Heart left ventricle (tissue), 16 donors: ENCODE results near the gene OSBPL7. TPM values are rescaled to one million over a fixed set of nuclear protein-coding genes. Genes with fewer than 3 reads are reported as not detected.

ENCODE experiments used
- ATAC-seq, 4 donors: fragments of 200-7000 bp; cut with Tn5 transposase; one replicate each; pipeline ENCODE4 v1.9.1; 2020 to 2022; ENCODE audit warnings: moderate library complexity in 4 of 4, mild to moderate bottlenecking in 3 of 4, moderate number of reproducible peaks in 1 of 4
- DNase-seq, 5 donors: peaks; one replicate each; pipeline ENCODE4 v3.0.0-alpha.2; 2020
- H3K27ac ChIP-seq, 12 donors: fragments of 200-600 bp; sonication (generic) in 4 of 12; one replicate each; pipeline versions ENCODE4 v1.5.0 to v1.8.0; 2016 to 2022; ENCODE audit warnings: mild to moderate bottlenecking in 2 of 12
- H3K27me3 ChIP-seq, 9 donors: fragments of 200-600 bp; sonication (generic) in 2 of 9; one replicate each; pipeline versions ENCODE4 v1.5.1 to v1.8.0; 2016 to 2022; ENCODE audit warnings: mild to moderate bottlenecking in 3 of 9
- H3K36me3 ChIP-seq, 9 donors: fragments of 200-600 bp; sonication (generic) in 2 of 9; one replicate each; pipeline versions ENCODE4 v1.5.0 to v1.8.0; 2018 to 2022; ENCODE audit warnings: mild to moderate bottlenecking in 2 of 9
- H3K4me1 ChIP-seq, 12 donors: fragments of 200-600 bp; sonication (generic) in 4 of 12; one replicate each; pipeline versions ENCODE4 v1.5.0 to v1.8.0; 2016 to 2022; ENCODE audit warnings: mild to moderate bottlenecking in 3 of 12
- H3K4me3 ChIP-seq, 12 donors: fragments of 200-600 bp; sonication (generic) in 4 of 12; one replicate each; pipeline versions ENCODE4 v1.5.0 to v1.8.0; 2017 to 2022; ENCODE audit warnings: mild to moderate bottlenecking in 9 of 12, moderate library complexity in 4 of 12
- H3K9me3 ChIP-seq, 12 donors: fragments of 200-600 bp; sonication (generic) in 4 of 12; one replicate each; pipeline versions ENCODE4 v1.5.0 to v1.8.0; 2016 to 2022; ENCODE audit warnings: mild to moderate bottlenecking in 1 of 12
- CTCF ChIP-seq, 12 donors: fragments of 200-600 bp; sonication (generic) in 4 of 12; IDR thresholded peaks; one replicate each; pipeline versions ENCODE4 v1.5.0 to v1.8.0; 2018 to 2022; ENCODE audit warnings: antibody characterized with exemption in 12 of 12, mild to moderate bottlenecking in 5 of 12
- POLR2A ChIP-seq, 2 donors: fragments of 450-650 bp; IDR thresholded peaks; one replicate each; pipeline ENCODE4 v1.6.1; 2017; ENCODE audit warnings: antibody characterized with exemption in 2 of 2, mild to moderate bottlenecking in 2 of 2, moderate library complexity in 2 of 2
- WGBS, 4 donors: extraction: QIAGEN DNeasy Blood & Tissue Kit in 2 of 4; methylation state at CpG; one replicate each; pipeline versions ENCODE4 v1.1.5 to v1.1.7; 2013 to 2018; 5-methylcytosine and 5-hydroxymethylcytosine counted together
- intact Hi-C, 10 donors: fragments of 100-400 bp; cut with DNase I; formaldehyde crosslinking; loops; one replicate each; pipeline versions ENCODE4 v1.11.1 to v1.14.2; 2022
- polyA plus RNA-seq, 2 donors: library from polyadenylated mRNA; stranded (reverse); fragments of 200-250 nt; gene quantifications; one replicate each; pipeline ENCODE4 v1.2.3, GENCODE V29; 2013
- total RNA-seq, 9 donors: library from RNA; depleted of rRNA in 2 of 9; stranded (reverse); fragments of >200 nt in 2 of 9; fragmentation: NEBNext Ultra II Directional in 3 of 9; extraction: Animal tissue kit (Norgen Biotek cat#: 25700) in 3 of 9; gene quantifications; one replicate each; pipeline versions ENCODE4 v1.1.0 to v1.2.4, GENCODE V29; 2016 to 2023
- donor health status: ischemic (EF 13 %, LVEDD 7.1; RV severe dilation, severe dysfunction).
- donor health status: healthy with polysubstance abuse.
- donor health status: DM: no; HTN: yes; CAD: no.
- donor health status: DM: no; HTN: no; CAD: no.
- donor health status: ischemic (EF 25% LVEDD 6.9; RV normal size, moderate dysfunction).
- donor health status: ischemic (EF 25% LVEDD 5.7; RV mildly dilated, moderate dysfunction).
- donor health status: healthy.
- donor health status: DM: yes; HTN: yes; CAD: no.
- donor health status: ischemic (EF 35%, LVEDD 5.7; RV mildly dilated, moderate dysfunction).
- donor health status: nonischemic (EF 11% LVEDD 7.7; RV severe dilation, severe dysfunction).
- donor health status: DM: yes; HTN: yes; CAD: no.
- donor health status: PGD.
- donor health status: ischemic (EF 29% LVEDD 5.4; RV normal size, mild dysfunction).
- donor health status: nonischemic (EF 23%, LVEDD 6.1; RV moderate dilation, normal function).

Gene OSBPL7
- total and polyA plus RNA-seq, 11 donors, result 1.5 to 7.4 (median 5.2) TPM

GRCh38 chr17:47813077-47813476 lies 8.5 kb downstream of the OSBPL7 start:
- TF ChIP-seq CTCF (IDR thresholded peaks at IDR 0.05) (no peak), POLR2A (IDR thresholded peaks at IDR 0.05) (no peak)
- intact Hi-C loops, result no loop called here
- H3K9me3 ChIP-seq, result no peaks in the 10 kb centered on the region
- no peaks in the 10 kb centered on the region for H3K27me3 ChIP-seq
- DNase-seq (peak in 2 of 5 donors; percentile 3 to 21), ATAC-seq (no peak)
- no peak overlapping the region for H3K4me3 ChIP-seq
- H3K27ac ChIP-seq, result no peak overlapping the region
- WGBS, 4 donors, result 92 to 96% (median 95%) methylated on average over 14 of the region's 14 CpGs
- peaks cover 0 to 4% (median 0%) of the 10 kb centered on the region in 12 donors for H3K4me1 ChIP-seq
- peaks cover 0 to 99% (median 78%) of the 10 kb centered on the region in 9 donors for H3K36me3 ChIP-seq

GRCh38 chr17:47812146-47812920 lies 9.3 kb downstream of the OSBPL7 start:
- 83 to 89% (median 85%) methylated on average over 18 of the region's 18 CpGs for WGBS, 4 donors

GRCh38 chr17:47811709-47812108 lies 9.9 kb downstream of the OSBPL7 start:
- 58 to 78% (median 76%) methylated on average over 7 of the region's 7 CpGs for WGBS, 4 donors

More at GRCh38 chr17:47812146-47812920, 9.3 kb downstream of the OSBPL7 start:
- no peaks in the 10 kb centered on the region for H3K9me3 ChIP-seq
- H3K27ac ChIP-seq, result no peak overlapping the region
- DNase-seq (peak in 1 of 5 donors; percentile 12), ATAC-seq (no peak)
- no peak overlapping the region for H3K4me3 ChIP-seq
- intact Hi-C loops, result no loop called here
- H3K4me1 ChIP-seq, result peaks cover 0 to 4% (median 0%) of the 10 kb centered on the region in 12 donors
- H3K27me3 ChIP-seq, result no peaks in the 10 kb centered on the region
- no peak for TF ChIP-seq POLR2A (IDR thresholded peaks at IDR 0.05)
- TF ChIP-seq CTCF (IDR thresholded peaks at IDR 0.05), result no peak
- peaks cover 0 to 99% (median 77%) of the 10 kb centered on the region in 9 donors for H3K36me3 ChIP-seq

GRCh38 chr17:47810901-47811635 lies 10.5 kb downstream of the OSBPL7 start:
- Histone ChIP-seq H3K9me3 (no peaks in the 10 kb centered on the region), H3K4me1 (peaks cover 0 to 4% (median 0%) of the 10 kb centered on the region in 12 donors), H3K36me3 (peaks cover 0 to 96% (median 64%) of the 10 kb centered on the region in 9 donors), H3K4me3 (no peak overlapping the region), H3K27me3 (no peaks in the 10 kb centered on the region), H3K27ac (no peak overlapping the region)
- TF ChIP-seq POLR2A (IDR thresholded peaks at IDR 0.05) (no peak), CTCF (IDR thresholded peaks at IDR 0.05) (no peak)
- DNase-seq (peak in 3 of 5 donors; percentile 1 to 16 (median 13)), ATAC-seq (no peak)
- WGBS, 4 donors, result 79 to 86% (median 83%) methylated on average over 9 of the region's 9 CpGs
- intact Hi-C loops, result no loop called here

More at GRCh38 chr17:47811709-47812108, 9.9 kb downstream of the OSBPL7 start:
- DNase-seq, result no peak
- peaks cover 0 to 4% (median 0%) of the 10 kb centered on the region in 12 donors for H3K4me1 ChIP-seq
- no peak overlapping the region for H3K4me3 ChIP-seq
- no peak for ATAC-seq
- no peaks in the 10 kb centered on the region for H3K9me3 ChIP-seq
- peaks cover 0 to 99% (median 71%) of the 10 kb centered on the region in 9 donors for H3K36me3 ChIP-seq
- intact Hi-C loops, result no loop called here
- H3K27me3 ChIP-seq, result no peaks in the 10 kb centered on the region
- TF ChIP-seq POLR2A (IDR thresholded peaks at IDR 0.05), result no peak
- H3K27ac ChIP-seq, result no peak overlapping the region
